WERI-Rb-1 (cell line): ENCODE data around the gene SIDT2.

Source experiments
- DNase-seq: peaks from one replicate; pipeline ENCODE4 v3.0.0-alpha.2; 2020
- H3K27ac ChIP-seq: fragments of 250-450 bp; sonication (Bioruptor Pico); 2 replicates; pipeline ENCODE4 v1.5.1; 2020; ENCODE audit warnings: mild to moderate bottlenecking, moderate library complexity
- H3K27me3 ChIP-seq: fragments of 250-450 bp; sonication (Bioruptor Pico); 2 replicates; pipeline ENCODE4 v1.5.1; 2021; ENCODE audit warnings: mild to moderate bottlenecking, low read depth, moderate library complexity; ENCODE audit not compliant: insufficient read depth, severe bottlenecking
- H3K36me3 ChIP-seq: fragments of 250-450 bp; sonication (Bioruptor Pico); 2 replicates; pipeline ENCODE4 v1.5.1; 2020; ENCODE audit warnings: mild to moderate bottlenecking, moderate library complexity
- H3K4me3 ChIP-seq: 2 replicates; pipeline ENCODE4 v1.5.1; 2011; ENCODE audit warnings: low read depth, mild to moderate bottlenecking, control low read depth, low read length
- H3K9me3 ChIP-seq: fragments of 250-450 bp; sonication (Bioruptor Pico); 2 replicates; pipeline ENCODE4 v1.5.1; 2021; ENCODE audit warnings: mild to moderate bottlenecking, moderate library complexity; ENCODE audit not compliant: severe bottlenecking
- TF ChIP-seq, protein P1 (sequence below): IDR thresholded peaks from 2 replicates; pipeline ENCODE4 v1.5.1; 2011; ENCODE audit warnings: low read depth, mild to moderate bottlenecking, control low read depth, inconsistent platforms, low read length

Gene SIDT2

DNA sequence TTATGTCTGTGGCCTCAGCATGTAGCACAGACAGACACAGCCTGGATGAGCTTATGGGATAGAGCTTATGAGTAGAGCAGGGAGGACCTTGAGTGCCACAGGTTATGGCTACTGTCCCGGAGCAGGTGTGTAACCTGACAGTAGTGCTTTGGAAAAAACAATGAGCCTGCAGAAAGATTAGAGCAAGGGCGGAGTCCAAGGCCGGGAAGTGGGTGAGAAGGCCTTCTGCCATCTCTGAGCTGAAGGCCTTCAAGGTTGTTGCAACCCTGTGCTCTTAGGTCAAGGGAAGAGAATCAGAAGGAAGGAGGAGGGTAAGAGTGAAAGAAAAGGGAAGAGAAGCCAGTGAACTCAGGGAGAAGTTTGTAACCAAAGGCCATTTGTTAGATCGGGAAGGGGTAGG lies 16.7 kb downstream of the SIDT2 start:
- no peaks in the 10 kb centered on the region for H3K9me3 ChIP-seq
- DNase-seq = no peak
- no peak overlapping the region for H3K4me3 ChIP-seq
- H3K36me3 ChIP-seq = peaks cover 17% of the 10 kb centered on the region
- TF ChIP-seq, protein P1, sequence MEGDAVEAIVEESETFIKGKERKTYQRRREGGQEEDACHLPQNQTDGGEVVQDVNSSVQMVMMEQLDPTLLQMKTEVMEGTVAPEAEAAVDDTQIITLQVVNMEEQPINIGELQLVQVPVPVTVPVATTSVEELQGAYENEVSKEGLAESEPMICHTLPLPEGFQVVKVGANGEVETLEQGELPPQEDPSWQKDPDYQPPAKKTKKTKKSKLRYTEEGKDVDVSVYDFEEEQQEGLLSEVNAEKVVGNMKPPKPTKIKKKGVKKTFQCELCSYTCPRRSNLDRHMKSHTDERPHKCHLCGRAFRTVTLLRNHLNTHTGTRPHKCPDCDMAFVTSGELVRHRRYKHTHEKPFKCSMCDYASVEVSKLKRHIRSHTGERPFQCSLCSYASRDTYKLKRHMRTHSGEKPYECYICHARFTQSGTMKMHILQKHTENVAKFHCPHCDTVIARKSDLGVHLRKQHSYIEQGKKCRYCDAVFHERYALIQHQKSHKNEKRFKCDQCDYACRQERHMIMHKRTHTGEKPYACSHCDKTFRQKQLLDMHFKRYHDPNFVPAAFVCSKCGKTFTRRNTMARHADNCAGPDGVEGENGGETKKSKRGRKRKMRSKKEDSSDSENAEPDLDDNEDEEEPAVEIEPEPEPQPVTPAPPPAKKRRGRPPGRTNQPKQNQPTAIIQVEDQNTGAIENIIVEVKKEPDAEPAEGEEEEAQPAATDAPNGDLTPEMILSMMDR = no peak
- no peak overlapping the region for H3K27ac ChIP-seq
- H3K27me3 ChIP-seq = no peaks in the 10 kb centered on the region

DNA sequence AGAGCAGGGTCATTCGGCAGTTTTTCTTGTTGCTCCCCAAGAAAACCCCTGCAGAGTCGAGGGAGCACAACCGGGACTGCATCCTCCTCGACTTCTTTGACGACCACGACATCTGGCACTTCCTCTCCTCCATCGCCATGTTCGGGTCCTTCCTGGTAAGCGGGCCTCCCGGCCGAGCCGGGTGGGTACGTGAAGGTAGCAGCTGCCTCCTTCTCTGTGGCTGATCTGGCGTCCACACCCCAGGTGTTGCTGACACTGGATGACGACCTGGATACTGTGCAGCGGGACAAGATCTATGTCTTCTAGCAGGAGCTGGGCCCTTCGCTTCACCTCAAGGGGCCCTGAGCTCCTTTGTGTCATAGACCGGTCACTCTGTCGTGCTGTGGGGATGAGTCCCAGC lies 17.2 kb downstream of the SIDT2 start:
- Histone ChIP-seq H3K27me3 (no peaks in the 10 kb centered on the region), H3K4me3 (no peak overlapping the region), H3K36me3 (peaks cover 14% of the 10 kb centered on the region), H3K9me3 (no peaks in the 10 kb centered on the region), H3K27ac (no peak overlapping the region)
- DNase-seq = no peak
- TF ChIP-seq, protein P1 = no peak

DNA sequence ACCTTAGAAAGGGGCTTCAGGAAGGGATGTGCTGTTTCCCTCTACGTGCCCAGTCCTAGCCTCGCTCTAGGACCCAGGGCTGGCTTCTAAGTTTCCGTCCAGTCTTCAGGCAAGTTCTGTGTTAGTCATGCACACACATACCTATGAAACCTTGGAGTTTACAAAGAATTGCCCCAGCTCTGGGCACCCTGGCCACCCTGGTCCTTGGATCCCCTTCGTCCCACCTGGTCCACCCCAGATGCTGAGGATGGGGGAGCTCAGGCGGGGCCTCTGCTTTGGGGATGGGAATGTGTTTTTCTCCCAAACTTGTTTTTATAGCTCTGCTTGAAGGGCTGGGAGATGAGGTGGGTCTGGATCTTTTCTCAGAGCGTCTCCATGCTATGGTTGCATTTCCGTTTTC lies 18.5 kb downstream of the SIDT2 start:
- Histone ChIP-seq H3K27me3 (no peaks in the 10 kb centered on the region), H3K9me3 (no peaks in the 10 kb centered on the region), H3K36me3 (peaks cover 9% of the 10 kb centered on the region), H3K4me3 (no peak overlapping the region), H3K27ac (no peak overlapping the region)
- TF ChIP-seq, protein P1 = no peak
- DNase-seq = no peak

DNA sequence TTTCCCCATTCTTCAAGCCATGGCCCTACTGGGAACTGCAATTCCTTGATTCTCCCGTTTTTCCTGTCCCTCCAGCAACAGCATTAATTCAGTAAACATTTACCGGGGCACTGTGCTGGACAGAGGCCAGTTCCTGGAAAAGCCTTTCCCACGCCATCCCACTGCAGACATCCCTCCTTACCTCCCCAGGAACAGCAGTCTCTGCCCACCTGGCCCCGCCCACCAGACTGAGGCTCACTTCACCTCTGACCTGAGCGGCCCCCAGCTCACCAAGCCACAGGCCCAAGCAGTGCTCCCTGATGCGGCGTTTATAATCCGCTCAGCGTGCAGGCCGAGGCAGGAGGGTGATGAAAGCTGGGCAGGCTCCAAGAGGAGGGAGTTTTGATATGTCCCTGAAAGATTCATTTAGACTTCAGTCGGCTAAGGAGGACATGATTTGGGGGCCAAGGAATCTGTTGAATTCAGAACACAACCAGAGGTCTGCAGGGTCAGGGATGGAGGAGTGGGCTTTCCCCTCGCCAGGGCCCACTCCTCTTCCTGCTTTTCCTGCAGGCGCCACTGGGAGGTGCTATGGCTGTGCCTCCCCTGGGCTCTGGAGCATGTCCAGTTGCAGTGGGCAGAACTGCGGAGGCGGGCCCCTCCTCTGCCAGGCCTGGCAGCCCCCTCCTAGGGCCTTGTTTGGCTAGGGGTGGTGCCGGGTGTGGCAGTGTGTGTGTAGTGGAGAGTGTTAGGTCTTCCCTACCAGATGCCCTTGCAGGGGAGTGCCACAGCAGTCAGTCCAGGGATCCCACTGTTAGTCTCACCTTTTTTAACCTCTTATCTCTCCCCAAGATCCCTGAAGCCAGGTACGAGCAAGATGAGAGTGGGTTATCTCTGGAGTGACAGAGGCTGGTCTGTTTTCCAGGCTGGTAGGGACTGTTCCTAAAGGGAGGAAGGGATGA lies 19.2 kb downstream of the SIDT2 start:
- Histone ChIP-seq H3K36me3 (peaks cover 7% of the 10 kb centered on the region), H3K9me3 (no peaks in the 10 kb centered on the region), H3K4me3 (no peak overlapping the region), H3K27me3 (no peaks in the 10 kb centered on the region), H3K27ac (no peak overlapping the region)
- TF ChIP-seq, protein P1 = peak; percentile 80
- peak; percentile 48 for DNase-seq

DNA sequence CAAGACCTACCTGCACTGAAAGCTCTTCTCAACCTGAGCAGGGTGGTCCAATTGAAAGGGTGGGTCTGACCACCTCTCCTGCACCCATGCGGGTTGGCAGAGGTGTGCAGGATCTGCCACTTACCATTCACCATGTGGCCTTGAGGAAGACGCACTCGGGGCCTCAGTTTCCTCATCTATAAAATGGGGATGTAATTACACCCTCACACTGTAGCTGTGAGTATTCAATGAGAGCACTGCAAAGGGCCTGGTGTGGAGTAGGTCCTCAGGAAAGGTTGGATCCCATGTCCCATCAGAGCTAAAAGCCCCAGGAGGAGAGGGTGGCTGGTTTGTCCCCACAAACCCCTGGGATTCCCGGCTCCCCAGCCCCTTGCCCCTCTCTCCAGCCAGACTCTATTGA lies 20.1 kb downstream of the SIDT2 start:
- H3K36me3 ChIP-seq = peaks cover 3% of the 10 kb centered on the region
- no peak overlapping the region for H3K4me3 ChIP-seq
- no peaks in the 10 kb centered on the region for H3K27me3 ChIP-seq
- no peak for DNase-seq
- TF ChIP-seq, protein P1 = no peak
- H3K9me3 ChIP-seq = no peaks in the 10 kb centered on the region
- H3K27ac ChIP-seq = no peak overlapping the region
